AG20443 (cell line): ENCODE results near the gene MRC2.
"Not testable (repeated sequence)": the region's sequence is repeated elsewhere in the genome, so short reads cannot be mapped to it uniquely, and the experiment has no call there.

Experiments used
- DNase-seq: peaks from one replicate; pipeline ENCODE4 v3.0.0; 2012; ENCODE audit warnings: low spot score, mixed read lengths

The MRC2 gene, protein sequence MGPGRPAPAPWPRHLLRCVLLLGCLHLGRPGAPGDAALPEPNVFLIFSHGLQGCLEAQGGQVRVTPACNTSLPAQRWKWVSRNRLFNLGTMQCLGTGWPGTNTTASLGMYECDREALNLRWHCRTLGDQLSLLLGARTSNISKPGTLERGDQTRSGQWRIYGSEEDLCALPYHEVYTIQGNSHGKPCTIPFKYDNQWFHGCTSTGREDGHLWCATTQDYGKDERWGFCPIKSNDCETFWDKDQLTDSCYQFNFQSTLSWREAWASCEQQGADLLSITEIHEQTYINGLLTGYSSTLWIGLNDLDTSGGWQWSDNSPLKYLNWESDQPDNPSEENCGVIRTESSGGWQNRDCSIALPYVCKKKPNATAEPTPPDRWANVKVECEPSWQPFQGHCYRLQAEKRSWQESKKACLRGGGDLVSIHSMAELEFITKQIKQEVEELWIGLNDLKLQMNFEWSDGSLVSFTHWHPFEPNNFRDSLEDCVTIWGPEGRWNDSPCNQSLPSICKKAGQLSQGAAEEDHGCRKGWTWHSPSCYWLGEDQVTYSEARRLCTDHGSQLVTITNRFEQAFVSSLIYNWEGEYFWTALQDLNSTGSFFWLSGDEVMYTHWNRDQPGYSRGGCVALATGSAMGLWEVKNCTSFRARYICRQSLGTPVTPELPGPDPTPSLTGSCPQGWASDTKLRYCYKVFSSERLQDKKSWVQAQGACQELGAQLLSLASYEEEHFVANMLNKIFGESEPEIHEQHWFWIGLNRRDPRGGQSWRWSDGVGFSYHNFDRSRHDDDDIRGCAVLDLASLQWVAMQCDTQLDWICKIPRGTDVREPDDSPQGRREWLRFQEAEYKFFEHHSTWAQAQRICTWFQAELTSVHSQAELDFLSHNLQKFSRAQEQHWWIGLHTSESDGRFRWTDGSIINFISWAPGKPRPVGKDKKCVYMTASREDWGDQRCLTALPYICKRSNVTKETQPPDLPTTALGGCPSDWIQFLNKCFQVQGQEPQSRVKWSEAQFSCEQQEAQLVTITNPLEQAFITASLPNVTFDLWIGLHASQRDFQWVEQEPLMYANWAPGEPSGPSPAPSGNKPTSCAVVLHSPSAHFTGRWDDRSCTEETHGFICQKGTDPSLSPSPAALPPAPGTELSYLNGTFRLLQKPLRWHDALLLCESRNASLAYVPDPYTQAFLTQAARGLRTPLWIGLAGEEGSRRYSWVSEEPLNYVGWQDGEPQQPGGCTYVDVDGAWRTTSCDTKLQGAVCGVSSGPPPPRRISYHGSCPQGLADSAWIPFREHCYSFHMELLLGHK (N-terminal part only)

DNA sequence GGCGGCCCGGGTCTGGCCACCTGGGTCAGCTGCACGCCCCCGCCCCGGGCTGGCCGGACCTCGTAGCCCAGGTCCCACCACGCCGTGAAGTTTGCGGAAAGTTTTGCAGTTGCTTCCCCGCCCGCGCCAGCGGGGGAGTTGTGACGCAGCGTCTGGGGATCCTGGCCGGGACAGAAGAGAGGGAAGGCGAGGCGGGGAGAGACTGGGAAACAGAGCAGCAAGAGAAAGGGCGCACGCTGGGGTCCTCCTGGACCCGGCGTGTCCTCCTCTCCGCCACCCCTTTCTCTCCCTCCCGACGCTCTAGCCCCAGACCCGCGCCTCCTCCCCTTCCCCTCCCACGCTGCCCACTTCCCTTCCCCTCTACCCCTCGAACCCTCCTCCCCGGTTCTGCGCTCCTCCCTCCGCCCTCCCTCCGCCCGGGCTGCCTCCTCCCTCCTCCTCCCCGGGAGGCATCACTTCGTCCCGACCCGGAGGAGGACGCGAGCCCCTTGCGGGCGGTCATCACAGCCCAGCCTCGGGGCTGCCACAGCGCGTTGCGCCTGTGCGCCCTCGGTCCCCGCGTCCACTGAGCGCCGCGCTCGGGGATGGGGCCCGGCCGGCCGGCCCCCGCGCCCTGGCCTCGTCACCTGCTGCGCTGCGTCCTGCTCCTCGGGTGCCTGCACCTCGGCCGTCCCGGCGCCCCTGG lies at the start of gene MRC2:
Gene MRC2 (plus strand): TSS at position 452 of the 685 bp plus-strand sequence. CDS start 133 bp downstream, at position 585.
- peak; percentile 82 for DNase-seq

DNA sequence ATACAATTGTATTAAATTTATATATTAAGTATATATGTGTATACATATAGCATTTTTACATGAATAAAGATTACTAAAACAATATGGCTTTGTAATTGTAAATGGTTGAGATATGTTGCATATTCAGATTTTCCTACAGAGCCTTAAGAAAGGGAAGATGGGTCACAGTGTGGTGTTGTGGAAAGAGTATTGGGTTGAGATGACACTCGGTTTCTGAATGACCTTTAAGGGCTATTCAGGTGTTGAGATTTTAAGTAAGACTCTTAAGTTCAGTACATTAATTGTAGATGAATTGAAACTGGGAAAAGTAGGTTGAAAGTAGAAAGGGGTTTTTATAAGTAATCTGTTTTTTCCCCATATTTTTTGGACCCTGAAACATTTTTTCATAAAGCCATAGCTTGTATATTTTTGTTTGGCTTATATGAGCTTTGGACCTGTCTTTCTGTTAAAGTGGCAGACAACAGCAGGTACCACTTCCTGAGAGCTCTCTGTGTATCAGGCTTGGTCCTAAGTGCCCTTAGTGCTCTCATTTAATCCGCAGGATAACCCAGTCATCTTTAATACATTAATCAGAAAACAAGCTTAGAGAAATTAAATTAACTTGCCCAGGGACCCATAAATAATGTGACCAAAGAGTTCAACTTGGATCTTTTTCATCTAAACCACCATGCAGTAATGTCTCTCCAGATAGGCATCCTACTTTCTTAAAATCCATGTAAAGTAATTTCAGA lies 48.5 kb upstream of the MRC2 start:
- DNase-seq: no peak

DNA sequence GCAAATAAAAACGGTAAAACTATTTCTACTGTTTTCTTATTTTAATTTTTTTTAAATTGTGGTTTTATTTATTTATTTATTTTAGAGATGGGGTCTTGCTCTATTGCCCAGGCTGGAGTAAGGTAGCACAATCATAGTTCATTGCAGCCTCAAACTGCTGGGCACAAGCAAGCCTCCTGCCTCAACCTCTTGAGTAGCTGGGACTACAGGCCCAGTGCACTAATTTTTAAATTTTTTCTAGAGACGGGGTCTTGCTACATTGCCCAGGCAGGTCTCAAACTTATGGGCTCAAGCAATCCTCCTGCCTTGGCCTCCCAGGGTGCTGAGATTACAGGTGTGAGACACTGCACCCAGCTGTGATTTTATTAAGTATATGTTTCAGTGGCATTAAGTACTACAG lies 46.5 kb upstream of the MRC2 start:
- no peak for DNase-seq

DNA sequence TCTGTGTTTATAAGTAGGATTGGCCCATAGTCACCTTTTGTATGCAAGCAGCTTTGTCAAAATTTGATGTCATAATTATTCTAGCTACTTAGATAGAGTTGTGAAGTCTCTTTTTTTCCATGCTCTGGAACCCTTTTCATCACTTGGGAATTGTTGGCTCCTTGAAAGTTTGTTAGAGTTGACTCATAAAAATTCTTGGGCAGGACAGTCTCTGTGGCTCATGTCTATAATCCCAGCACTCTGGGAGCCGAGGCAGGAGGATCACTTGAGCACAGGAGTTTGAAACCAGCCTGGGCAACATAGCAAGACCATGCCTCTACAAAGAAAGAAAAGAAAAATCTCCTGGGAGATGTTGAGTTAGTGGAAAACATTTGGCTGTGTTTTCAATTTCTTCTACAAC lies 45.7 kb upstream of the MRC2 start:
- peak; percentile 14 for DNase-seq

DNA sequence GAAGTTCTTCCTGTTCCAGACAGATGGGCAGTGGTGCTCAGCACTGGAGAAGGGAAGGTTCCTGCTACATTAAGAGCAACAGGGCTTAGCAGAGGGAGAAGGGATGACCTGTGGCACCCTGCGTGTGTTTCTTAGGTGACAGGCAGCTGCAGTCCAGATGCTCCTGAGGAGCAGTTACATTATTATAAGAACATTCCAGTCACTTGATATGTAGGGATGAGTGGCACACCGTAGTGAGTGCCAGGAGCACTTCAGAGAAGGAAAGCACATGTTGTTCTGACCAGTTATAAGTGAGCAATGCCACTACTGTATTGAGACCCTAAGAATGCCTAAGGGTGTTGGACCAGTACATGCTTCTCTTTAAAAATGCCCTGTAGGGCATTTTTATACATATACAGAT lies 39.9 kb upstream of the MRC2 start:
- peak; percentile 10 for DNase-seq

DNA sequence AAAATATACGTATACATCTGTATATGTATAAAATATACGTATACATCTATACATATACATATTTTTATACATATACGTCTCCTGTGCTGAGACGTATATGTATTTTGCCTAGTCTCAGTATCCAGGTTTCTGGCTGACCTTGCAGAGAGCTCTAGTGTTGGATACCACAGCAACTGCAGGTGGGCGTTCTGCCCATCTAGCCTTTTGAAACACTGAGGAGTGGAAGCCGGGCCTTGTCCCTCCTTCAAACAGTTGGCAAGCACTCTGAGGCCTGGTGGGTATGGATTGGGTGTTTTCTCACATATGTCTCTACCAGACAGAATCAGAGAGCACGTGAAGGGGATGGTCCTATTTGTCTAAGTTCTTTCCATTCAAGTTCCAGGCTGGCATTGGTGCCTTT lies 39.4 kb upstream of the MRC2 start:
- no peak for DNase-seq

DNA sequence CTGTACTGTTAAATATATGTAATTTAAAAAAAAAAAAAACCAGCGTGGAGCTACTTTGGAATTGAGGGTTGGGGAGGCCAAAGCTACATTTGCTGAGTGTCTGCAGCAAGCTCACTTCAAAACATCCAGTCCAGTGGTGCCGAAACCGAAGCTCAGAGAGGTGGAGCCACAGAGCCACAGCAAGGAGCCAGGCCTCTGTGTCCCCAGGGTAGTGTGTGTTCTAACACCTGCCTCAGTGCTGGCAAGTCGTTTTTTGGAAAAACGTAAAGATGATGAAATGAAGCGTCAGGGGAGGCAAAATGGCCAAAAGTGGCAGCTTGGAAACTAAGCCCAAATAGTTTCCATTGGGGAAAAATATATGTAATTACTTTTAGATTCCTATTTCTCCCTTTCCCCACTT lies 36.1 kb upstream of the MRC2 start:
- DNase-seq: no peak

DNA sequence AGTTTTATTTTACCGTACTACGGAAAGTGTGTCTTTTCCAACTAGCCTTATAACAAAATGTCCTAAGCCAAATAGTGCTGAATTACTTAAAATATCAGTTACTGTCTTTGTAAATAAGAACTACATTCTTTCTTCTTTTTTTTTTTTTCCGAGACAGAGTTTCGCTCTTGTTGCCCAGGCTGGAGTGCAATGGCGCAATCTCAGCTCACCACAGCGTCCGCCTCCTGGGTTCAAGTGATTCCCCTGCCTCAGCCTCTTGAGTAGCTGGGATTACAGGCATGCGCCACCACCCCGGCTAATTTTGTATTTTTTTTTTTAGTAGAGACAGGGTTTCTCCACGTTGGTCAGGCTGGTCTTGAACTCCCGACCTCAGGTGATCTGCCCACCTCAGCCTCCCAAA lies 35.6 kb upstream of the MRC2 start:
- DNase-seq: not testable (repeated sequence)

DNA sequence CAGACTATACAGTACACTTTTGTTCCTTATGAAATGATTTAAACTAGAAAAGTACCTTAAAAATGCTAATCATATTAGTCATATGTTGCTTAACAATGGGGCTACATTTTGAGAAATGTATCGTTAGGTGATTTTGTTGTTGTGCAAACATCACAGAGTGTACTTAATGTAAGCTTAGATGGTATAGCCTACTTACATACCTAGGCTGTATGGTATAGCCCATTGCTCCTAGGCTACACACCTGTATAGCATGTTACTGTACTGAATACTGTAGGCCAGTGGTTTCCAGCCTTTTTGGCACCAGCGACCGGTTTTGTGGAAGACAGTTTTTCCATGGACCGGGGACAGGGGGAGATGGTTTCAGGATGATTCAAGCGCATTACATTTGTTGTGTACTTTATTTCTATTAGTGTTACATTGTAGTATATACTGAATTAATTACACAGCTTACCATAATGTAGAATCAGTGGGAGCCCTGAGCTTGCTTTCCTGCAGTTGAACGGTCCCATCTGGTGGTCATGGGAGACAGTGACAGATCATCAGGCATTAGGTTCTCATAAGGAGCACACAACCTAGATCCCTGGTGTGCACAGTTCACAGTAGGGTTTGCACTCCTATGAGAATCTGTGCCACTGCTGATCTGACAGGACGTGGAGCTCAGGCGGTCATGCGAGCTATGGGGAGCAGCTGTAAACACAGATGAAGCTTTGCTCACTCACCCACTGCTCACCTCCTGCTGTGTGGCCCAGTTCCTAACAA lies 35.0 kb upstream of the MRC2 start:
- no peak for DNase-seq

DNA sequence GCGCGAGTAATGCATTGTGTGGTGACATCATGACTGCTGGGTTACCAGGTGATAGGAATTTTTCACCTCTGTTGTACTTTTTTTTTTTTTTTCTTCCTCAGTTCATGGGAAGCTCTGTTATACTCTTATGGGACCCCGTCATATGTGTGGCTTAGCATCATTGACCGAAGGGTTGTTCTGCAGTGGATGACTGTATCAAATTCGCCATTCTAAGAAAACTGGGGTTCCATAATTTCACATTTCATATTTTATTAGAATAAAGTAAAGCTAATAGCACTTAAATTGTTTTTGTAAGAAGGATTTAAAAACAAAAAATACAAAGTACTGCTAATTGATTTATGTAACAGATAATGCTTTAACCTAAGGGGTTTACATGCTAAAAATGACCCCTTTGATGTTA lies 32.0 kb upstream of the MRC2 start:
- DNase-seq: no peak

DNA sequence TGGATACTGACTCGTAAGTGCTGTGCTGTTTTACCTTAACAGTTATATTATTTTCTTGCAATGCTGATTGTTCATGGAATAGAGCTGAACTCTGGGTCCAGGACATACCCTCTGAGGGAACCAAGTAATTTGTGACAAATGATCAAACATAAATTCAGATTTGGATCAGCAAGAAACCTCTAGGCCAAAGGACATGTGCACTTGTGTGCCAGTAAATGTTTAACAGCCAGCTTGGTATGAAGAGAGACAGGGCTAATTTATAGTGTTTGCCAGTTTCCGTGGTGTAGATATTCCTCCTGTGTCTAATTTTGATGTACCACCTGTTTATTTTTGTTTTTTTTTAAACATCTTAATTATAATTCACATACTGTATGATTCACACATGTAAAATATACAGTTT lies 30.8 kb upstream of the MRC2 start:
- no peak for DNase-seq

DNA sequence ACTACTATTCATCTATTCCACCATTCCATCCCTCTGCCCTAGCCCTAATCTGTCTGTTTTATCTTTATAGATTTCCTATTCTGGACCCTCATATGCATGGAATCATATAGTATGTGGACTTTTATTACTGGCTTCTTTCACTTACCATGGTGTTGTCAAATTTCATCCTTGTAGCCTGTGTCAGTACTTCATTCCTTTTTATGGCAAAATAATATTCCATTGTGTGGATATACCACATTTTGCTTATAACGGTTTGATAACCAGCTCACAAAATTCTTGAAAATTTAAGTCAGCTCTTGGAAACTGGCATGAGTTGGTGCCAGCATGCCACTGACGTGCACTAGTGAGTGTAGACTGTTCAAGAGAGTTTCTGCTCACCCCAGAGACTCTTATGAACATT lies 30.3 kb upstream of the MRC2 start:
- DNase-seq: no peak

DNA sequence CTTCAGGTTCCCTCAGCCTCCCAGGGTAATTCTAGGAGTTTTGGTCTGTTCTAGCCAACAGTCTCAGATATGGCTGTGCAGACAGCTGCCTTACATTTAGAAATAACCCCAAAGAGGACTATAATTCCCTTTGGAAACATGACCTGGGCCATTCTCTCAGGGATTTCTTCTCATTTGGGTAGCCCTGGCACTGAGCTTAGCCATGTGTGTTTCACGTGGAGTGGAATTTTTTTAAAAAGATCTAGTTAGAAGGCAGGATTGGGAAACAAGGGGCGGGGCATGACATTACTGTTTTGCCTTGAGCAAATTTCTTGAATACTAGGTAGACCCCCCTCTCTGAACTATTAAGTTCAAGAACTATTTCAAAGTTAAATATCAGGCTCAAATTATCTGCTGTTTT lies 29.6 kb upstream of the MRC2 start:
- DNase-seq: peak; percentile 74

DNA sequence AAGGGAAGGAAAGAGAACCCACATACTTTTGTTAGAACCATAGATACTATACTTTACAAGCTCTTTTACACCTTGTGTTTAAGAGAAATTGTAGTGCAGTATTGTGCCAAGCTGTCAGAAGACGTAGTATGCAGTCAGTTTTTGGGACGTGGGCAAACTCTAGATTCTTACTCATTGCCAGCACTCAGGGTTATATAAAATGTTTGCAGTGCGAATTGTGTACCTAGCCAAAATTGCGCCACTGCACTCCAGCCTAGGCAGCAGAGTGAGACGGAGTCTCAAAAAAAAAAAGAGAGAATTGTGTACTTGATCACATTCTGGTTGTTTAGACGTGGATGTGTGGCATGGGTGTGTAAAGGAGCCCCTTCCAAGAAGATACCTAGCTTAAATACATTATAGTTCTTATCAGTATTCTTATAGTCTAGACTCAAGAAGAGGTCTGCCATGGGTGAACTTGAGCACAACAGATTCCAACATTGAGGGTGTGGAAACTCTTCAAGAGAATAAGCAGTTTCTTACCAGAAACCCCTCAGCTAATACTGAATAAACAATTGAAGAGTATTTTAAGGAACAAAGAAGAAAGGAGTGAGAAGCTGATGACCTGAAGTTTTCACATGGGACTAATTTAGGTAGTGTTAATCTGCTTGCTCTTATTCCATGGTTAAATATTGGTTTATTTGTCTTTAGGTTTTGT lies 27.4 kb upstream of the MRC2 start:
- no peak for DNase-seq

DNA sequence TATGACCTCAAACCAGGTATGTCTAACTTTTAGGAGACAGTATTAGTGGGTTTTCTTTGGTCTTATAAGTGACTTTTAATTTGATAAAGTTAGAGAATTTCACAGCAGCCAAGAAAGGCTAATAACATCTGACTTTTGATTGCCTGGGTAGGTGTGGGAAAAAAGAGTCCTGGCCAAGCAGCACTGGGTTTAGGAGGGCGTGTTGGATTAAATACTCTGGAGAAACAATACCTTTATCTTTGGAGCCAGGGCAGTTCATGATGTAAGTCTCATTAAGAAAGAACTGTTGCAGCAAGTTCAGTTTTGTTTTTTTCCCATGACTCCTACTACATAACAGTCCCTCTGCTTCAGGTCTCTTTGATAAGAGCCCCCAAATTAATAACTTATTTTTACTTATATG lies 26.7 kb upstream of the MRC2 start:
- DNase-seq: no peak

DNA sequence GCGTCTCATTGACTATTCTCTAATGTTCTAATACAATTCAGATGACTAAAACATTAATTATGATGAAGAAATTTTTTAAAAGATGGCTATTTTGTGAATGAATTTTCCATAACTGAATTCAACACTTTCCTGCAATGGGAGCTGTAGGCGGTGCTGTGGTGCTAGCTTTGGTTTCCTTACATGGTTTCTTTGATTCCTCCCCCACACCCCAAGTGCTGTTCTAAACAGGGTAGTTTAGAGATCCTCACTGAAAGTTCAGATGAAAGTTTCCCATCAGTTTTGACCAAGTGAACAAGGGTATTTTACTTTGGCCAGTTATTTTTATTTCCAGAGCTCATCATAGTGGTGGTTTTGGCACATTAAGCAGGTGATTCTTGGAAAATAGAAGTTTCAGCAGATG lies 26.0 kb upstream of the MRC2 start:
- peak; percentile 38 for DNase-seq

DNA sequence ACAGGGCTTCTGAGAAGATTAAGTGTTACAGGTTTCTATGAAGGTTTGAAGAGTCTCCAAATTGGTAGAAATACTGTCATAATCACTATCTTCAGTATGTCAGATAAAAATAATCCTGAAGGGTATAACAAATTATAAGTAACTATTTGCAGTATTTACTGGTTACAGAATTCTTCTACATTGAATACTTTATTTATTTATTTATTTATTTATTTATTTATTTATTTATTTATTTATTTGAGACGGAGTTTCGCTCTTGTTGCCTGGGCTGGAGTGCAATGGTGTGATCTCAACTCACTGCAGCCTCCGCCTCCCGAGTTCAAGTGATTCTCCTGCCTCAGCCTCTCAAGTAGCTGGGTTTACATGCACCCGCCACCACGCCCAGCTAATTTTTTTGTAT lies 23.7 kb upstream of the MRC2 start:
- not testable (repeated sequence) for DNase-seq

DNA sequence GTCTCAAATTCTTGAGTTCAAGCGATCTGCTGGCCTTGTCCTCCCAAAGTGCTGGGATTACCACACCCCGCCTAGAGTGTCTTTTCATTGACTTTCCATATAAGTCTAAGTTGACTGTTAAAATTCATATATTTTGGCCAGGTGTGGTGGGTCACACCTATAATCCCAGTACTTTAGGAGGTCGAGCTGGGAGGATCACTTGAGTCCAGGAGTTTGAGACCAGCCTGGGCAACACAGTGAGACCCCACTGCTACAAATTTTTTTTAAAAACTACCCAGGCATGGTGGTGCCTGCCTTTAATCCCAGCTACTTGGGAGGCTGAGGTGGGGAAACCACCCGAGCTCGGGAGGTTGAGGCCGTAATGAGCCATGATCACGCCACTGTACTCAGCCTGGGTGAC lies 21.9 kb upstream of the MRC2 start:
- DNase-seq: no peak

DNA sequence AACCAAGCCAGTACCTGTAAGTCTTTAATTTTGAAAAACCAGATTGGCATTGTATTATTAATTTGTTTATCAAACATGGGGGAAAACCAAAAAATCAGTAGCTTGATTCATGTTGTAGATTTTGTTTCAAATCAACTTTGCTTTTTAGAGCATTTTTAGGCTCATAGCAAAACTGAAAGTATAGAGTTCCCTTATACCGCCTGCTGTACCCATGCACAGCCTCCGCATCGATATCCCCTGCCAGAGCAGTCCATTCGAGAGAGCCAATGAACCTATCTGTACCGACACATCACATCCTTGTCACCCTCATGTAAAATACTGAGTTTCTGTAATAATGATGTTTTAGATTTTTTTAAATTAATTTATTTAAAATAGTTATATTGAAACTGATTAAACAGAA lies 16.2 kb upstream of the MRC2 start:
- no peak for DNase-seq

DNA sequence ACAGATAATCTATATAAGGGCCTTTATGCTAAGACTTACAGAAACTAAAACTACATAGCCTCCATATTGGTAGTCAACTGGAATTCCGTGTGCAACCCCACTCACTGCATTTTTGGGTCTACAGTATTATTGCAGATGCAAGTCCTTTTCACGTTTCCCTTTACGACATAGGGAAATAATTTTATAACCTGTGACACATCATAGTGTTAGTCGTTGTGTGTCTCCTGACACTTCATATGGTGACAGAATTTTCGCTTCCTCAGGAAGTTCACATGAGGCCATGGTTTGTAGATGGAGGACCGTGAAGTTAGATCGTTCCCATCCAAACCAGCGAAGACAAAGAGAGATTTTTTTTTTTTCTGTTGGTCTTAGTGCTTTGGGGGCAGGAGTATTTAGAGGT lies 15.7 kb upstream of the MRC2 start:
- no peak for DNase-seq
